NCI-H460 (cell line): ENCODE measurements around the gene CCDC177. TPM values are rescaled to one million over a fixed set of nuclear protein-coding genes. Genes with fewer than 3 reads are reported as not detected.
A peak's percentile ranks its signal among the peaks of the same experiment; 100 is the strongest.

Experiments used
- DNase-seq: peaks from one replicate; pipeline ENCODE4 v3.0.0-alpha.2; 2016; ENCODE audit warnings: low read depth; ENCODE audit errors: extremely low read depth
- total RNA-seq: library from RNA; depleted of rRNA; stranded (reverse); fragments of >200 nt; shearing (Covaris generic); gene quantifications from 2 replicates; pipeline ENCODE4 v1.2.3, GENCODE V29; 2014

CCDC177 gene
- total RNA-seq, 1 experiment from 2014 or later, result not detected

- no peak for DNase-seq
Measured at GRCh38 chr14:69569859-69570258, 4.8 kb downstream of the CCDC177 start.

- DNase-seq, result no peak
Measured at GRCh38 chr14:69567563-69567962, 7.1 kb downstream of the CCDC177 start.

DNA sequence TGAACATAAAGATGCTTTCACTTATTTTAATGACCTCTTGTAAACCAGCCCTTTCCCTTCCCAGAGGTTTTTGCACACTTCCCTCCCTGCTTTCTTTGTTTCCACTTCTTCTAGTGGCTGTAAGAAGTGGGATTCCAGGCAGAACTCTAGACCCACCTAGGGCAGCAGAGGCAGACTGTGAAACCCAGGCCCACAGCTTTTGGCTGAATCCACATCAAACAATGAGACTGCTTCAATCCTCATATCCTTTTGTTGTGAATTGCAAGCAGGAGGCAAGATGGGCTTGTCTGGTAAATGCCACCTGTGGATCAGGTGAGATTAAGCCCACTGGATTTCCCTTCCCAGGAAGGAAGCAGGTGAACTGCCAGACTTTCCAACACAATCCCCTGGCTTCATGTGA, 12.8 kb downstream of the CCDC177 start:
- DNase-seq, result no peak

DNA sequence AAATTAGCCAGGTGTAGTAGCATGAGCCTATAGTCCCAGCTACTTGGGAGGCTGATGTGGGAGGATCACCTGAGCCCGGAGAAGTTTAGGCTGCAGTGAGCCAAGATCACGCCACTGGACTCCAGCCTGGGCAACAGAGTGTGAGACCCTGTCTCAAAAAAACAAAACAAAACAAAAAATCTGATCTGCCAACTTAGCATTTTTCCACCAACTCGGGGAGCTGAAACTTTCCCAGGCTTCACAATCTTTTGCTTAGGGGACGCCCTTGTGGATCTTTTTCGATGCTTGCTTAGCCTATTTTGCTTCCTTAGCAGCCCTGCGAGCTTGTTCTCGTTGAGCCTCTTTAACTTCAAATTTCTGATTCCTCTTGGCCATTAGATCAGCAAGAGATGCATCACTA, 13.8 kb downstream of the CCDC177 start:
- DNase-seq, result no peak

DNA sequence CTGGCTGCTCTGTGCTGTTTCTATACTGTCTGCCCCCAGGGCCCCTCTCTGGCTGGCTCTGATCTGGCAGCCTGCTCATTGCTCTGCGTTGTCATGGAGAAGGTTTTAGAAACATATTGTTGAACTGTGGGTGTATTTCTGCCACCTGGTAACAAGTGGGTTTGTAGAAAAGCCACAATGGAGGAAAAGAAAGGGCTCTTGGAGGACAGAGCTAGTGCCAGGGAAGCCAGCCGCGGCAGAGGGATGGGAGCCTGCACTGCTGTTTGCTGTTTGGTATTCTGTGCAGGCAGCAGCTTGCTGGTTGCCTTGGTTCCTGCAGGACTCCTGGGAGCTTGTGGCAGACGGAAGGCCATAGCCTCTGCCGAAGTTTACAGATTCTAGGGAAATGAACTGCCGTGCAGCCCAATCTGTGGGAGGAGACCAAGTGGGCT, 15.1 kb downstream of the CCDC177 start:
- no peak for DNase-seq

GRCh38 chr14:69558774-69559173, 15.9 kb downstream of the CCDC177 start:
- no peak for DNase-seq

DNA sequence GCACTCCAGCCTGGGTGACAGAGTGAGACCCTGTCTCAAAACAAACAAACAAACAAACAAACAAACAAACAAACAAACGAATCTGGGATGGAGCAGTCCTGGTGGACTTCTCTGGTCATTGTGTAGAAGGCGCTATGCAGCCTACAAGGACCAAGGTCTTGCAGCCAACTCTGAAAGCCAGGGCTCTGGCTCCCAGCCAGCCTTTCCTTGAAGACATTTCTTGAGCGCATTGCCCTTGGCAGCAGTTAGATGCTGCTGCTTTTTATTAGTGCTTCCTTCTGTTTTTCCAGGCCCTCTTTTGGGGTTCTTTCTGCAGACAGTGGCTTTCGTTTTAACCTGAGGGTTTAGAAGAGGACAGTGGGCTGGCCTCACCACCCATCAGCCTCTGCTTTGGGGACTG, 20.2 kb downstream of the CCDC177 start:
- DNase-seq, result no peak

DNA sequence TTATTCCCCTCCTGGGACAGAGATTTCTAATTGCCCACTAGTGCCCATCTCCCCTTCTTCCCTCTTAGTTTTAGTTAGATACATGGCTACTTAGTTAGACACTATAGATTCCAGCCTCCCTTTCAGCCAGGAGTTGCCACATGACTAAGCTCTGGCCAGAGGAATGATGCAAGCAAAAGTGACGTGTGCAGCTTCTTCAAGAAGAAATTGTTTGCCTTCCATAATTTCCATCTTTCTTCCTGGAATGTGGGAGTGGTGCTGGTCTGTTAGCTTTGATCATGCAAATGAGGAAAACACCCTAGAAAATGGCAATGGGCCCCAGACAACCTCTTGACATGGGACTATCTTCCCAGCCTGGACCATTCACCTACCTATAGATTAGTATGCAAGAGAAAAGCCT, 21.4 kb downstream of the CCDC177 start:
- peak; percentile 24 for DNase-seq

DNA sequence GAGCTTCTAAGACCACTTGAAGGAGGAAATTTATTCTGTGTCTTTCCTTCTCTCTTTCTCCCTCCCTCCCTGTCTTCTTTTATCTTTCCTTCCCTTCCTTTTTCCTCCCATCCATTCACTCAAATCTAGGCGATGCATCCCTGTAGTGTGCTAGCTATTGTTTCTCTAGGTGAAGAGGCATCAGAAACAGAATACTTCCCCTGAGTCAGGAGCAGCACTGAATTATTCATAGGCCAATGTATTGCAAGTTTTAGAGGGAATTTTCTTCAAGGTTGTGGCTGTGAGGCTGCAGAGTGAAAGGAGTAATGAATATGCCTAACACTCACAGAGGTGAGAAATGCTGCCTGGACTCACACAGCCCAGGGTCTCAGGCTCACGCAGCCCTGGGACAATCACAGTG, 23.2 kb downstream of the CCDC177 start:
- DNase-seq, result no peak

DNA sequence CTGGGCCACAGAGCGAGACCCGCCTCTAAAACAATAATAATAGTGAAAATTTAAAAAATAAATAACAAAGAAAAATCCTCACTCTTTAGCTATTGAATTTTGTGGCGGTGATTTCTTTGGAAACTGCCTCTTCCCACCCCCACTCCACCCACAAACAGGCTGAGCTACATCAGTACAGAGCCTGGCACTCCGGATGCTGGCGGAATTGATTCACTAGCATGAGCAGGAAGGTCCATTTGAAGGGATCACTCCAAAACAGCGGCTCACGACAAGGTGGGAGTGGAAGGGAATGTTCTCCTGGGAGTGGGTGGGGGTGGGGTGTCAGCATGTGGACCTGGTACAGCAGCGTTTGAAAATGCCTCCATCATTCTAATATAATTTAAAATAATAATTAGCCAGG, 26.1 kb downstream of the CCDC177 start:
- no peak for DNase-seq

GRCh38 chr14:69547701-69548348, 26.8 kb downstream of the CCDC177 start:
- DNase-seq, result no peak

- peak; percentile 7 for DNase-seq
Measured at GRCh38 chr14:69543341-69544115, 31.1 kb downstream of the CCDC177 start.

- DNase-seq, result no peak
Measured at GRCh38 chr14:69542311-69542710, 32.4 kb downstream of the CCDC177 start.

- DNase-seq, result no peak
Measured at GRCh38 chr14:69540654-69541335, 33.9 kb downstream of the CCDC177 start.

GRCh38 chr14:69539631-69540410, 34.9 kb downstream of the CCDC177 start:
- no peak for DNase-seq

- DNase-seq, result no peak
Measured at GRCh38 chr14:69538766-69539165, 35.9 kb downstream of the CCDC177 start.

- no peak for DNase-seq
Measured at GRCh38 chr14:69537900-69538299, 36.8 kb downstream of the CCDC177 start.

DNA sequence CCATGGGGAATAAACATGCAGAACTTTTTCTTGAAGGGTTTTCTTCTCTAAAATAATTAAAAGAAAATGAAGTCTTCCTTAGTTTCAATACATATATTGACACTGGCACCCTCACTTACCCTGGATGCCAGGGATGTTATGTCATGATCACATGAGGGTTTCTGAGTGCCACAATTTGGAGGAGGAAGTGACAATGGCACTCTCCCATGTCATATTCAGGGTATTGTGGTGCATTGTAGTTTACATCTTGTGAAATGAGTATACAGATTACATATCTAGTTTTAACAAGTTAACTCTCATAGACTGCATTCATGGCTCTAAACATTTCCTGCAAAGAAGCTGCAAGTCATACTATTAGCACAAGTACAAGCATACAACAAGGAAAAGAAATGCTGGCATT, 37.7 kb downstream of the CCDC177 start:
- no peak for DNase-seq

GRCh38 chr14:69535230-69535848, 39.3 kb downstream of the CCDC177 start:
- peak; percentile 54 for DNase-seq

DNA sequence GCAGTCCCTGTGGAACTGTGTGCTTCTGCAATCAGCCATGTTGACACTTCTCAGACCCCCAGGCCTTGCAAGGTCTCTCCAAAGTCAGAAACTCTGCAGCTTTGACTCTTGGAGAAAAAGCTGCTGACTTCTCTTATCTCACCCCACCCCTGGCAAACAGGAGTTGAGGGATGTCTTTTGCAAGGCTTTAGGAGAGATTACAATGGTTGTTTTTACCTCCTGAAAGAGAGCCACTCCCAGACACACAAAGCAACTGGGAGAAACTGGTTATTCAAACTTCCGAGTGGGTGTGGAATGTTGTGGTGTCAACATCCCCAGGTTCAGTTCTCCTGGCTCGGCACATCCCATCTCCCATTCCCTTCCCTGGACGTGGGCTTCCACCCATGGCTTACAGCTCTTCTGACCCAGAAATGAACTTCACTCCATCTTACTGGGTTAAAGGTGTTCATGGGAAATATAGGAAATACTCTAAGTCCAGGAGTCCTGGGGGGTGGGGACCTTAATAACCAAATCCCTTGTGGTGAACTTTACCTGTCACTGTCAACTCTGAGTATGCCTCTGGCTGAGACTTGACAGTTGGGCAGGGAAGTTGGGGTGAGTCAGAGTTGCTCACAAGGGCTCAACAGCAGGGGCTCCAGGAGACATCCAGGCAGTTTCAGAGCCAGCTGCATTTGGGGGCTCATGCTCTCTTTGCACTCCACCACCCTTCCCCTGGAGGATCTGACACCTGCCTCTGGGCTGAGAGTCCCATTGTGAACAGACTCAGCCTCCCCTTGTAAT, 41.9 kb downstream of the CCDC177 start:
- no peak for DNase-seq
